Measurements from ENCODE around the gene ITGB8. TPM values are rescaled to one million over a fixed set of nuclear protein-coding genes. Genes with fewer than 3 reads are reported as not detected.

Gene ITGB8
- total RNA-seq, 1 experiment from 2014 or later: 1.9 TPM

DNA sequence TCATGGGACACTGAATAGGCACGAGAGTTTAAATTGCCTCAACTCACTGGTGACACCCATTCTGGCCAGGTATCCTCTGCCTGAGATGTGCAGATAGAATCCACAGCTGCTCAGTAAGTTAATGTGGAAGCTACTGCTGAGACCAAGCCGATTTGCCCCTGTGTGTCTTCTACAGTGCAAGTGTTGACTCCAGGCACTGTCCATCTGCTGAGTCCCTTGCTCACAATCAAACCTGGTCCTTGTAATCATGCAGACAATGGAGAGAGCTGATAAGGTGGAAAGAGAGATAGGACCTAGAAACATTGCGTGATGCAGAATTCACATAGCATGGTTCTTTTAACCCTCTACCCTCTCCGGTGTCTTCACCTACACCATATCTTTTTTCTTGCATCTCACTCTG is 101.4 kb downstream of the ITGB8 start:
- no peak overlapping the region for H3K27ac Mint-ChIP-seq
- no peaks in the 10 kb centered on the region for H3K36me3 Mint-ChIP-seq
- CTCF ChIA-PET: interaction anchor here (2.6 kb wide), 1 partner anchor 8 kb away, joined by 11 read pairs; no protein-coding TSS in a partner anchor
- H3K4me1 Mint-ChIP-seq: no peaks in the 10 kb centered on the region
- H3K9me3 Mint-ChIP-seq: no peaks in the 10 kb centered on the region
- ATAC-seq (no peak), DNase-seq (ENCODE audit: low spot score) (no peak)
- TF ChIP-seq FOXP1 (CRISPR knock-in tag; IDR thresholded peaks at IDR 0.05; ENCODE audit: borderline replicate concordance) (no peak), MYBL2 (CRISPR knock-in tag; IDR thresholded peaks at IDR 0.05) (no peak), ELF4 (CRISPR knock-in tag; IDR thresholded peaks at IDR 0.05; ENCODE audit: low read depth) (no peak), NR1H2 (CRISPR knock-in tag; IDR thresholded peaks at IDR 0.05) (no peak), ZBTB21 (CRISPR knock-in tag; IDR thresholded peaks at IDR 0.05; ENCODE audit: borderline replicate concordance) (no peak), ZNF232 (CRISPR knock-in tag; IDR thresholded peaks at IDR 0.05) (no peak)
- TF ChIP-seq, protein P1, sequence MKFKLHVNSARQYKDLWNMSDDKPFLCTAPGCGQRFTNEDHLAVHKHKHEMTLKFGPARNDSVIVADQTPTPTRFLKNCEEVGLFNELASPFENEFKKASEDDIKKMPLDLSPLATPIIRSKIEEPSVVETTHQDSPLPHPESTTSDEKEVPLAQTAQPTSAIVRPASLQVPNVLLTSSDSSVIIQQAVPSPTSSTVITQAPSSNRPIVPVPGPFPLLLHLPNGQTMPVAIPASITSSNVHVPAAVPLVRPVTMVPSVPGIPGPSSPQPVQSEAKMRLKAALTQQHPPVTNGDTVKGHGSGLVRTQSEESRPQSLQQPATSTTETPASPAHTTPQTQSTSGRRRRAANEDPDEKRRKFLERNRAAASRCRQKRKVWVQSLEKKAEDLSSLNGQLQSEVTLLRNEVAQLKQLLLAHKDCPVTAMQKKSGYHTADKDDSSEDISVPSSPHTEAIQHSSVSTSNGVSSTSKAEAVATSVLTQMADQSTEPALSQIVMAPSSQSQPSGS (CRISPR knock-in tag; IDR thresholded peaks at IDR 0.05; ENCODE audit: borderline replicate concordance, low read depth): no peak
- TF ChIP-seq, protein P2, sequence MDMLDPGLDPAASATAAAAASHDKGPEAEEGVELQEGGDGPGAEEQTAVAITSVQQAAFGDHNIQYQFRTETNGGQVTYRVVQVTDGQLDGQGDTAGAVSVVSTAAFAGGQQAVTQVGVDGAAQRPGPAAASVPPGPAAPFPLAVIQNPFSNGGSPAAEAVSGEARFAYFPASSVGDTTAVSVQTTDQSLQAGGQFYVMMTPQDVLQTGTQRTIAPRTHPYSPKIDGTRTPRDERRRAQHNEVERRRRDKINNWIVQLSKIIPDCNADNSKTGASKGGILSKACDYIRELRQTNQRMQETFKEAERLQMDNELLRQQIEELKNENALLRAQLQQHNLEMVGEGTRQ (CRISPR knock-in tag; IDR thresholded peaks at IDR 0.05): no peak
- H3K4me3 Mint-ChIP-seq: no peak overlapping the region
- H3K27me3 Mint-ChIP-seq (ENCODE audit: low read depth): no peaks in the 10 kb centered on the region
- POLR2A ChIA-PET: interaction anchor here (1.3 kb wide), 1 partner anchor 9 kb away, joined by 3 read pairs; no protein-coding TSS in a partner anchor

DNA sequence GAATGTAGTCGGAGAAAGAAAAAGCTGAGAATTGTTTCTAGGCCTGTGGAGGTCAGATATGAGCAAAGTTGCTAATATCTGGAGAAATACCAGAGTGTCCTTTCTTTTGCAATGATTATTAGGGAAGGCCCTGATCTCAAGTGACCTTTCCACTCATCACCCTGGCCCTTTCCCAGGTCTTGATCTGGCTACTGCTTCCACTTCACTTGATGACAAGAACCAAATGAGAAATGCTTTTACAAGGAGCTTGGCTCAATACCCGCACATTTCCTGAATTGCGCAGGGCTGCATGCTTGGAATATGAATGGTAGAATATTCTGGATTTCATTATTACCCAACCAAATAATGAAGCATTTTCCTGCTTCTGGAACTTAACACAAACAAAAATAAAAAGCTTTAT is 104.6 kb downstream of the ITGB8 start:
- Mint-ChIP-seq H3K27ac (no peak overlapping the region), H3K27me3 (ENCODE audit: low read depth) (no peaks in the 10 kb centered on the region), H3K4me1 (no peaks in the 10 kb centered on the region), H3K4me3 (no peak overlapping the region), H3K36me3 (no peaks in the 10 kb centered on the region), H3K9me3 (no peaks in the 10 kb centered on the region)
- ChIA-PET POLR2A (no interaction called here), CTCF (no interaction called here)
- ATAC-seq (no peak), DNase-seq (ENCODE audit: low spot score) (no peak)
- TF ChIP-seq, protein P3, sequence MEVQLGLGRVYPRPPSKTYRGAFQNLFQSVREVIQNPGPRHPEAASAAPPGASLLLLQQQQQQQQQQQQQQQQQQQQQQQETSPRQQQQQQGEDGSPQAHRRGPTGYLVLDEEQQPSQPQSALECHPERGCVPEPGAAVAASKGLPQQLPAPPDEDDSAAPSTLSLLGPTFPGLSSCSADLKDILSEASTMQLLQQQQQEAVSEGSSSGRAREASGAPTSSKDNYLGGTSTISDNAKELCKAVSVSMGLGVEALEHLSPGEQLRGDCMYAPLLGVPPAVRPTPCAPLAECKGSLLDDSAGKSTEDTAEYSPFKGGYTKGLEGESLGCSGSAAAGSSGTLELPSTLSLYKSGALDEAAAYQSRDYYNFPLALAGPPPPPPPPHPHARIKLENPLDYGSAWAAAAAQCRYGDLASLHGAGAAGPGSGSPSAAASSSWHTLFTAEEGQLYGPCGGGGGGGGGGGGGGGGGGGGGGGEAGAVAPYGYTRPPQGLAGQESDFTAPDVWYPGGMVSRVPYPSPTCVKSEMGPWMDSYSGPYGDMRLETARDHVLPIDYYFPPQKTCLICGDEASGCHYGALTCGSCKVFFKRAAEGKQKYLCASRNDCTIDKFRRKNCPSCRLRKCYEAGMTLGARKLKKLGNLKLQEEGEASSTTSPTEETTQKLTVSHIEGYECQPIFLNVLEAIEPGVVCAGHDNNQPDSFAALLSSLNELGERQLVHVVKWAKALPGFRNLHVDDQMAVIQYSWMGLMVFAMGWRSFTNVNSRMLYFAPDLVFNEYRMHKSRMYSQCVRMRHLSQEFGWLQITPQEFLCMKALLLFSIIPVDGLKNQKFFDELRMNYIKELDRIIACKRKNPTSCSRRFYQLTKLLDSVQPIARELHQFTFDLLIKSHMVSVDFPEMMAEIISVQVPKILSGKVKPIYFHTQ (CRISPR knock-in tag; IDR thresholded peaks at IDR 0.05): no peak
- no peak for TF ChIP-seq CREB1 (CRISPR knock-in tag; IDR thresholded peaks at IDR 0.05)

DNA sequence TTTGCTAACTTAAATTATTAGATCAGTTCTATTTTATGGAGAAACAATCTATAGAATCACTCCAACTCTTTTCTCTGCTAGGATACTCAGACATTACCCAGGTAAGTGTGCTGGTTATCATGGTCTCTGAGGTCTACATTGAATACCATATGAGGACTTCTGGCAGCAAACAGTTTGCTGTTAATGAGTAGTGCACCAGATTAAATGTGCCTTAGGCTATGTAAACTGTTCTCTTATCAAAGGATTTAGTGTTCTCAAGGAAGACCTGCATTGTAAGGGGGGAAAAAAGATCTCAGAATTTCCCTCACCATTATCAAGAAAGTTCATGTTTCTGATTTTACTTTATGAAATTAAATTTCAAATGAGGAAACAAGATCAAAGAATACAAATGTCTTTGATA is 107.5 kb downstream of the ITGB8 start:
- peaks cover 2% of the 10 kb centered on the region; the same call in 1 of the 2 replicates for H3K4me1 Mint-ChIP-seq
- DNase-seq (ENCODE audit: low spot score) (no peak), ATAC-seq (no peak)
- ChIA-PET CTCF (interaction anchor here (1.6 kb wide), 1 partner anchor 160 kb away, joined by 6 read pairs; no protein-coding TSS in a partner anchor), POLR2A (no interaction called here)
- no peaks in the 10 kb centered on the region for H3K27me3 Mint-ChIP-seq (ENCODE audit: low read depth)
- H3K36me3 Mint-ChIP-seq: no peaks in the 10 kb centered on the region
- TF ChIP-seq SMAD4 (CRISPR knock-in tag; IDR thresholded peaks at IDR 0.05): no peak
- no peak for TF ChIP-seq CBFB (CRISPR knock-in tag; IDR thresholded peaks at IDR 0.05; ENCODE audit: low read depth)
- no peak for TF ChIP-seq RORB (CRISPR knock-in tag; IDR thresholded peaks at IDR 0.05)
- no peak for TF ChIP-seq CREB1 (CRISPR knock-in tag; IDR thresholded peaks at IDR 0.05)
- TF ChIP-seq ELF4 (CRISPR knock-in tag; IDR thresholded peaks at IDR 0.05; ENCODE audit: low read depth): no peak
- TF ChIP-seq, protein P4, sequence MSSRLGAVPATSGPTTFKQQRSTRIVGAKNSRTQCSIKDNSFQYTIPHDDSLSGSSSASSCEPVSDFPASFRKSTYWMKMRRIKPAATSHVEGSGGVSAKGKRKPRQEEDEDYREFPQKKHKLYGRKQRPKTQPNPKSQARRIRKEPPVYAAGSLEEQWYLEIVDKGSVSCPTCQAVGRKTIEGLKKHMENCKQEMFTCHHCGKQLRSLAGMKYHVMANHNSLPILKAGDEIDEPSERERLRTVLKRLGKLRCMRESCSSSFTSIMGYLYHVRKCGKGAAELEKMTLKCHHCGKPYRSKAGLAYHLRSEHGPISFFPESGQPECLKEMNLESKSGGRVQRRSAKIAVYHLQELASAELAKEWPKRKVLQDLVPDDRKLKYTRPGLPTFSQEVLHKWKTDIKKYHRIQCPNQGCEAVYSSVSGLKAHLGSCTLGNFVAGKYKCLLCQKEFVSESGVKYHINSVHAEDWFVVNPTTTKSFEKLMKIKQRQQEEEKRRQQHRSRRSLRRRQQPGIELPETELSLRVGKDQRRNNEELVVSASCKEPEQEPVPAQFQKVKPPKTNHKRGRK (CRISPR knock-in tag; IDR thresholded peaks at IDR 0.05; ENCODE audit: borderline replicate concordance): no peak
- no peak overlapping the region for H3K4me3 Mint-ChIP-seq
- H3K27ac Mint-ChIP-seq: no peak overlapping the region
- no peaks in the 10 kb centered on the region for H3K9me3 Mint-ChIP-seq
